HG03432 (cell line): ENCODE measurements around the gene CGB3.
"Not testable (repeated sequence)": the region's sequence is repeated elsewhere in the genome, so short reads cannot be mapped to it uniquely, and the experiment has no call there.

Experiments used
- ATAC-seq: cut with Tn5 transposase; IDR thresholded peaks from one replicate; pipeline ENCODE4 v1.9.1; 2021; ENCODE audit warnings: mild to moderate bottlenecking, moderate library complexity; ENCODE audit not compliant: unreplicated experiment

The CGB3 gene

DNA sequence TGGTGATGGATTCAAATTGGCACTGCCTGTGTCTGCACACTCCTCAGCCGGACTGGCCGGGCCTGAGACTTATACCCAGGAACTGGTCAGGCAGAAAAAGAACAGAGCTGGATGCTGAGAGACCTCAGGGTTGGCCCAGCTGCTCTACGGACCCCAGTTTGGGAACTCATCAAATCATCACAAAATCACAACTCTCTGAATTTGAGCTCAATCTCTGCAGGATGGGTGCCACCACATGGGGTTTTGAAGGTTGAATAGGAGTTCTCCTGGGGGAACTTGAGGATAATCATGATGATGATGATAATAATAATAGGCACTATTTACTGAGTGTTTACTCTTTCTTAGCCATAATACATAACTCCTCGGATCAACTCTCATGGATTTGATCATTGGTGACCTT is 18.5 kb upstream of the CGB3 start:
- not testable (repeated sequence) for ATAC-seq

- no peak for ATAC-seq
Measured at GRCh38 chr19:49042177-49042576, 18.0 kb upstream of the CGB3 start.

DNA sequence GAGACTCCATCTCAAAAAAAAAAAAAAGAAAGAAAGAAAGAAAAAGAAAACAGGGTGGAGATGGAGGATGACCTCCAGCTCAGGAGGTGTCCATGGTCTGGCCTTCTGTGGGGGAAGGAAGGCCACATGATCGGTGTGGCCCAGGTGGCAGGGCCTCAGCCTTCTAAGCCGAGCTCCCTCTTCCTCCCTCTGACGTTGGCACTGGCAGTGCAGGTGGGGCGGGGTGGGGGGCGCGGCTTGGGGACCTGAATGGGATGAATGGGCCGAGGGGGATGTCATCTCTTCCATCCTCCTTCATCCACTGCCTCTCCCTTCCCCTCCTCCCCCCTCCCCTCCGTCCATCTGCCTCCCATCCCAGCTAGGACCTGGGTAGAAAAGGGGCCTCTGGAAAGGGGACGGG is 15.6 kb upstream of the CGB3 start:
- ATAC-seq = not testable (repeated sequence)

- ATAC-seq = not testable (repeated sequence)
Measured at GRCh38 chr19:49038557-49039276, 14.6 kb upstream of the CGB3 start.

DNA sequence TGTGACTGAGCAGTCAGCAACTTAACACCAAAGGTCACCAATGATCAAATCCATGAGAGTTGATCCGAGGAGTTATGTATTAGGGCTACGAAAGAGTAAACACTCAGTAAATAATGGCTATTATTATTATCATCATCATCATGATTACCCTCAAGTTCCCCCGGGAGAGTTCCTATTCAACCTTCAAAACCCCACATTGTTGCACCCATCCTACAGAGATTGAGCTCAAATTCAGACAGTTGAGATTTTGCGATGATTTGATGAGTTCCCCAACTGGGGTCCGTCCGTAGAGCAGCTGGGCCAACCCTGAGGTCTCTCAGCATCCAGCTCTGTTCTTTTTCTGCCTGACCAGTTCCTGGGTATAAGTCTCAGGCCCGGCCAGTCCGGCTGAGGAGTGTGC is 14.0 kb upstream of the CGB3 start:
- ATAC-seq = not testable (repeated sequence)

DNA sequence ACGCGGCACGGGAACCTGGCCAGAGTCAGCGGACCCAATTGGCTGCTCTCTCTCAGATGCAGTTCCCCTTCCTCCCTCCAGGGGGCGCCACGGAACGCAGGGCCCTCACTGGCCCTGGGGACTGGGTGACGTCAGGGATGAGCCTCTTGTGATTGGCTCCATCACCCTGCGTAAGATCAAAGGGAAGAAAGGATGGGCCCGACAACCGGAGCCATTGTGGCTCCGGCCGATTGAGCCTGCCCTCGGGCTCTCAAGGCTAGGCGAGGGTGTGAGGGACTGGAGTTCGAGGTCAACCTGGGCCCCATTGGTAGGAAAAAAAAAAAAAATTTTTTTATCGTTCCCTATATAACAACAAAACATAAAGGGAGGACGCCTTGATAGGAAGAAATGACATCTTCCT is 12.7 kb upstream of the CGB3 start, which contains the start of gene CGB1:
CGB1 (minus strand) TSS at position 81 of the 400 bp plus-strand sequence. CDS start 184 bp downstream, outside the sequence.
- ATAC-seq = not testable (repeated sequence)

DNA sequence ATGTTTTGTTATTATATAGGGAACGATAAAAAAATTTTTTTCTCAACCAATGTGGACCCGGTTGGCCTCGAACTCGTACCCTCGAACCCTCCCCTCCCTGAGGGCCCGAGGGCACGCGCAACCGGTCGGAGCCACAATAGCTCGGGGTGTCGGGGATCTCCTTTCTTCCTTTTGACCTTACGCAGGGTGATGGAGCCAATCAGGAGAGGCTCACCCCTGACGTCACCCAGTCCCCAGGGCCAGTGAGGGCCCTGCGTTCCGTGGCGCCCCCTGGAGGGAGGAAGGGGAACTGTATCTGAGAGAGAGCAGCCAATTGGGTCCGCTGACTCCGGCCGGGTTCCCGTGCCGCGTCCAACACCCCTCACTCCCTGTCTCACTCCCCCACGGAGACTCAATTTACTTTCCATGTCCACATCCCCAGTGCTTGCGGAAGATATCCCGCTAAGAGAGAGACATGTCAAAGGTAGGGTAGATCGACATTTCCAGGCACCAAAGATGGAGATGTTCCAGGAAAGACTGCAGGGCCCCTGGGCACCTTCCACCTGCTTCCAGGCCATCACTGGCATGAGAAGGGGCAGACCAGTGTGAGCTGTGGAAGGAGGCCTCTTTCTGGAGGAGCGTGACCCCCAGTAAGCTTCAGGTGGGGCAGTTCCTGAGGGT is 7.6 kb upstream of the CGB3 start, which contains the start of gene CGB2:
CGB2 (plus strand) TSS at position 249 of the 660 bp plus-strand sequence; CDS start at position 455, 206 bp downstream.
- not testable (repeated sequence) for ATAC-seq

DNA sequence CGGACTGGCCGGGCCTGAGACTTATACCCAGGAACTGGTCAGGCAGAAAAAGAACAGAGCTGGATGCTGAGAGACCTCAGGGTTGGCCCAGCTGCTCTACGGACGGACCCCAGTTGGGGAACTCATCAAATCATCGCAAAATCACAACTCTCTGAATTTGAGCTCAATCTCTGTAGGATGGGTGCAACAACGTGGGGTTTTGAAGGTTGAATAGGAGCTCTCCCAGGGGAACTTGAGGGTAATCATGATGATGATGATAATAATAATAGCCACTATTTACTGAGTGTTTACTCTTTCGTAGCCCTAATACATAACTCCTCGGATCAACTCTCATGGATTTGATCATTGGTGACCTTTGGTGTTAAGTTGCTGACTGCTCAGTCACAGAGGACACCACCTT is 6.2 kb upstream of the CGB3 start:
- not testable (repeated sequence) for ATAC-seq

DNA sequence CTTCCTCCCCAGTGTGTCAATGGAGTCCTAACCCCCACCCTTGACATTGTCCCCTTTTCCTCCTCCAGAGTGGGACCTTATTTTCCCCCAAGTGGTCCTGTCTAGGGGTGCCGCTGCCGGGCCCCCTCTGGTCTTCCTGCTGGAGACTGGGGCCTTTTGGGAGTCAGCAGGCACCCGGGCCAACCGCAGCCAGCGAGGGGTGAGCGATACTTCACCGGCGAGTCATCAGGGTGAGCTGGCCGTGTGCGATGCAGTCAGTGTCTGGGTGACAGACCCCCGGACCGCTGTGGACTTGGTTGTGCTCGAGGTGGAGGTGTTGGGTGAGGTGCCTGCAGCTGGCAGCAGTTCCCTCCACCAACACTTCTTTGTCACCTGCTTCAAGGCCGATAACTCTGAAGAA is 5.6 kb upstream of the CGB3 start:
- ATAC-seq = not testable (repeated sequence)

DNA sequence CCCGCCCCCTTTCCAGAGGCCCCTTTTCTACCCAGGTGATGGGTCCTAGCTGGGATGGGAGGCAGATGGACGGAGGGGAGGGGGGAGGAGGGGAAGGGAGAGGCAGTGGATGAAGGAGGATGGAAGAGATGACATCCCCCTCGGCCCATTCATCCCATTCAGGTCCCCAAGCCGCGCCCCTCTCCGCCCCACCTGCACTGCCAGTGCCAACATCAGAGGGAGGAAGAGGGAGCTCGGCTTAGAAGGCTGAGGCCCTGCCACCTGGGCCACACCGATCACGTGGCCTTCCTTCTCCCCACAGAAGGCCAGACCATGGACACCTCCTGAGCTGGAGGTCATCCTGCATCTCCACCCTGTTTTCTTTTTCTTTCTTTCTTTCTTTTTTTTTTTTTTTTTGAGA is 4.6 kb upstream of the CGB3 start:
- not testable (repeated sequence) for ATAC-seq

- ATAC-seq = not testable (repeated sequence)
Measured at GRCh38 chr19:49025599-49025998, 1.5 kb upstream of the CGB3 start.

- not testable (repeated sequence) for ATAC-seq
Measured at GRCh38 chr19:49025088-49025487, 955 bp upstream of the CGB3 start.

DNA sequence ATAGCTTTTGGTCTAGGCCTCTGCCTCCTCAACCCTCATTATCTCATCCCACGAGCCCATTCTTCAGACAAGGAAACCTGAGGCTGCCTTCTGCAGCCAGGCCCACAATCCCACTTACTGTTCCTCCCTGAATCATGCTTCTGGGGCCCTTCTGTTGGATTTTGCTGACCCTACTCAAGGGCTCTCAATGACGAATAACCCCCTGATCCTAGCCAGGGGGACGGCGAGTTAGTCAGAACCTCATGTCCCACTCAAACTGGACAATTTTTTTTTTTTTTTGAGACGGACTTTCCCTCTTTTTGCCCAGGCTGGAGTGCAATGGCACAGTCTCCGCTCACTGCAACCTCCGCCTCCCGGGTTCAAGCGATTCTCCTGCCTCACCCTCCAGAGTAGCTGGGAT is 2.0 kb downstream of the CGB3 start:
- ATAC-seq = no peak

DNA sequence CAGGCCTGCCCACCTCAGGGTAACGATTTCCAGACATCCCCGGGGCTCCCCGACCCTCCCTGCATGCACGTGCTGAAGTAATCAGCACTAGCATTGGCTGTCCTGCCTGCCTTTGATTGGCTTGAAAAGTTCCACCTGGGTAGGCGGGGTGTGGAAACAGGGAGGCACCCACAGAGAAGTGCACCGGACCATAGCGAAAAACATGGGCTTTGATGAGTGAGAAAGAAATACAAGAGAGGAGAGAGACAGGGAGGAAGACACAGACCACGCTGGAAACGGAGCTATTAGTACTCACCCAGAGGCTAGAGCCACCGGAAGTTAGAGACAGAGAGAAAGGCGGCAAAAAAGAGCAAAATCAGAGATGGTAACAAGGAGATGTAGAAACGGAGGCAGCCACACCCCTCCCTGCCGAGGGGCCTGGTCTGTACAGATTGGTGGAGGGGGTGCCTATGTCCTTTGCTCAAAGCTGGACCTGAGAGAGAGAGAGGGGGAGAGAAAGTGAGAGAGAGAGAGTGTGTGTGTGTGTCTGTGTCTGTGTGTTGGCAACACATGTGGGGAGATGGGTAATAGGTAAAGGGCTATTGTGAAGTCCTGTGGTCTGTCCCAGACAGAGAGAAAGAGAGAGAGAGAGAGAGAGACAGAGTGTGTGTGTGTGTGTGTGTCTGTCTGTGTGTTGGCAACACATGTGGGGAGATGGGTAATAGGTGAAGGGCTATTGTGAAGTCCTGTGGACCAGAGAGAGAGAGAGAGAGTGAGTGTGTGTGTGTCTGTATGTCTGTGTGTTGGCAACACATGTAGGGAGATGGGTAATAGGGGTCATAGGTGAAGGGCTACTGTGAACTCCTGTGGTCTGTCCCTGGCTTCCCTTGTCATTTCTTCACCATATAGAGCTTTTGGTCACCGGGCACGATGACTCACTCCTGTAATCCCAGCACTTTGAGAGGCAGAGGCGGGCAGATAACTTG is 2.9 kb downstream of the CGB3 start:
- no peak for ATAC-seq

DNA sequence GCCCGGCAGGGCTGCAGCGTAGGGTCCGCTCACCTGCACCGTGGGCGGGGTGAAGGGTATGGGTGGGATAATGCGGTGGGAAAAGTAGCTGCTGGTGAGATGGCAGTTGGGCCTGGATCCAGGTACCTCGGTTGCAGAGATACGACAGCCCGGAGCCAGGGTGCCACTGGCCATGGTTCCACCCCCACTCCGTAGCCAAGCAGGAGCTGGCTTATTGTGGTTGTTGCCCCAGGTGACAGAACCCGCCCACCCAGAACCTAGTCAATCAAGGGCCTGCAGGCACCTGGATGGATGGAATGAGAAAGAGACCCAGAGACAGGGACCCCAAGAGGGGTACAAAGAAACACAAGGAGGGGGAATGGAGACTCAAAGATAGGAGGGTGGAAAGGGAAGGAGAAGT is 3.8 kb downstream of the CGB3 start:
- no peak for ATAC-seq

DNA sequence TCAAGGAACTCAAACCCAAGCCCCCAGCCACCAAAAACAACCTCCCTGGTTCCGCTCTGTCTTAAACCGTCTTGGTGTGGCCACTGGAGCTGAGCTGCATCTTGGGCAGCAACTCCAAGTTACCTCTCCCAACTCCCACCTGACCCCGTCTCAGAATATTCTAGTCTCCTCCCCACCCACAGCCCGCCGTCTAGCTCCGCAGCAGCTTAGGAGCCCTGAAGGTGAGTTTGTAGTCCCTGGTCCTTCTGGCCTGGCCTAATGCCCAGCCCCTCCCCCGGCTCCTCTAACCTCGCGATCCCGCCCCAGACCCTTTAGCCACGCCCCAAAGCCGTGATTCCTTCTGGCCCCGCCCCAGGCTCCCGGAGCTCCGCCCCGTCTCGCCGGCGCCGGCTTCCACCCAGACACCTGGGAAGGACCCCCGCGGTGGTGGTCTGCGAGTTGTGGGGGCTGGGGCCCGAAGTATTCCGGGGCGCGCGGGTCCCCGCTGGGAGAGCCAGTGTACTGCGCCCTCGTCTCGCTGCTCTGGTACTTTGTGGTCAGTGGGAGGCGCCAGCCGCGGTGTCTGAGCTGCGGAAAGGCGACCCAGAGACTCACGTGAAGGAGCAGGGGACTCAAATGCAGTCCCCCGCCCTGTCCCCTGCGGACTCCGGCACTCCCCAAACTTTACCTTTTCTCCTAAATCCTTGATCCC is 4.7 kb downstream of the CGB3 start:
- no peak for ATAC-seq

DNA sequence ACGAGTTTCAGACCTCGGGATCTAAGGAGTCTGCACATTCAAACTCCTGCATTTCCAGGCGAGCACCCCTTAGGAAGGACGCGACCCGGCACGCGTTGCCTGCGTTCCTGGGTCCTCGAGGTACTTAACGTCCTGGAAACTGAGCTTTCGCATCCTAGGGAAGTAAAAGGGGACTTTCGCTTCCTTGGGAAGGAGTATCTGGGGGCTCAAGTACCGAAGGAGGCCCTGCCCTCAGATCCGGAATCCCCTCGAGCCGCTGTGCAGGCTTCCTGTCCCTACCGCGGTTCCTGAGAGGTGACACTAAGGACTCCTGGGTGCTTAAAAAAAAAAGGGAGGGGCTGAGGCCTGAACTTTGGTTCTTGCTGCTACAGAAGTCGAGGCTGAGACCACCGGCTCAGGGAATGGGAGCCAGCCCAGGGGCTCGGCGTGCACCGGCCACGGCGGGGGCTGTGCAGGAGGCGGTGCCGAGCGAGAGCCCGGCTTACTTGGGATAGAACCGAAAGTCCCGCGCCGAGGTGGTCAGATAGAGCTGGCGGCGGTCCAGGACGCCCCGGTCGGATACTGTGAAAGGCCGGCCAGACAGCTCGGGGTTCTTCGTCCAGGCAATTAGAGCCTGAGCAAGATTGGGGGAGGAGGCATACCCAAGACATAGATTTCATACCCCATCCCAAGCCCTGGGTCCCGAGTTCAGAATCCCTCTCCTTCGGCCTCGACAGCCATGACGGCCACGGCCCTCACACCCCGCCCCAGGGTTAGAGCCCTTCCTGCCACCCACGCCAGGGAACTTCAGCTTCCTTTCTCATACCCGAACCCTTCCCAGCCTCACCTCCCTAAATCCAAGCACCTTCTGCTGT is 5.5 kb downstream of the CGB3 start:
- ATAC-seq = not testable (repeated sequence)

DNA sequence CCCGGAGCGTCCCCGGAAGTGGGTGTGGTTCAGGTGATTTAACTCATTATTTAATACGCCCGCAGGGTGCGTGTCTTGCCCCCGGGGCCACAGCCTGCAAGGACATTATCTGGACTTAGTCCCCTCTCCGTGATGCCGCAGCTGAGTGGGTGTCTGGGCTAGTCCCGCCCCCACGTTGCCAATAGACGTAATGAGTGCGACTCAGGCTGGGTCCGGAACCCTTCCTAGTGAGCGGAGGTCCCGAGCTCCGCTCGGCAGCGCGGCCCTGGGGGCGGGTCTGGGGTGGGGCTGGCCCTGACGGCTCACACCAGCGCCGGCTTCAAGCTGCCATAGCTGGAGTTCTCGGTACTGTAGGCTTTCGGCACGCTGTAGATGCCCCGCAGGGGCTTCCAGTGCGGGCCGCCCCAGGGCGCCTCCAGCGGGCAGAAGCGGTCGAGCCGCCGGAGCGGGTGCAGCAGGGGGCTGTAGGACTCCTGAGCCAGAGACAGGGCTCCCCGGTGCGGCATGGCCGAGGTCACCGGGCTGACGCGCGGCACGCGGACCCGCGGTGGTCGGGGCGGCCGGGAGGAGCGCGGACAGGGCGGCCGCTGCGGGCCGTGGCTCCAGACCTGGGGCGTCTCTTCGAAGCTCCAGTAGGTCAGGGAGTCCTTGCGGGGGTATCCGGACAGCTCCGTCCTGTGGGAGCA is 6.3 kb downstream of the CGB3 start:
- peak; percentile 49 for ATAC-seq
